Neural progenitor cell (in vitro differentiated cells): Measurements from ENCODE around the gene FAT1.

Experiments used
- CTCF ChIP-seq: fragments of 200-600 bp; sonication (generic); IDR thresholded peaks from 2 replicates; pipeline ENCODE4 v1.5.1; 2017; ENCODE audit warnings: antibody characterized with exemption, mild to moderate bottlenecking
- EZH2phosphoT487 ChIP-seq: fragments of 200-600 bp; sonication (generic); IDR thresholded peaks from 2 replicates; pipeline ENCODE4 v1.6.1; 2017; ENCODE audit warnings: antibody characterized with exemption

GRCh38 chr4:186765138-186765537 lies 41.5 kb upstream of the FAT1 start:
- TF ChIP-seq CTCF (no peak), EZH2phosphoT487 (no peak)
